GM12878 (cell line): Measurements from ENCODE around the gene DKKL1.

Experiments used
- EZH2 ChIP-seq: IDR thresholded peaks from 2 replicates; pipeline ENCODE4 v1.6.1; 2012; ENCODE audit warnings: low read depth, mild to moderate bottlenecking, control low read depth, inconsistent platforms, low read length, borderline replicate concordance; ENCODE audit not compliant: control insufficient read depth
- GABPA ChIP-seq: IDR thresholded peaks from 2 replicates; pipeline ENCODE4 v1.6.1; 2014; ENCODE audit warnings: antibody characterized with exemption, low read depth, mild to moderate bottlenecking, inconsistent platforms
- IKZF2 ChIP-seq, 2 experiments: fragments of 450-650 bp; IDR thresholded peaks; 2 replicates each; pipeline ENCODE4 v1.6.1; 2017; ENCODE audit warnings: mild to moderate bottlenecking in 2 of 2, moderate library complexity in 2 of 2
- JUNB ChIP-seq: IDR thresholded peaks from 2 replicates; pipeline ENCODE4 v1.6.1; 2016; ENCODE audit warnings: antibody characterized with exemption, mild to moderate bottlenecking
- POLR2A ChIP-seq: IDR thresholded peaks from 2 replicates; pipeline ENCODE4 v1.6.1; 2011; ENCODE audit warnings: low read depth, mild to moderate bottlenecking, low read length
- POLR2AphosphoS5 ChIP-seq: IDR thresholded peaks from 2 replicates; pipeline ENCODE4 v1.6.1; 2011; ENCODE audit warnings: mild to moderate bottlenecking, low read length, inconsistent platforms
- YY1 ChIP-seq: IDR thresholded peaks from 2 replicates; pipeline ENCODE4 v1.6.1; 2011; ENCODE audit warnings: low read depth, mild to moderate bottlenecking, low read length
- ZNF274 ChIP-seq: IDR thresholded peaks from one replicate; pipeline ENCODE4 v1.8.0; 2011; ENCODE audit not compliant: insufficient read length, insufficient read depth
- TF ChIP-seq, protein P1 (sequence below): fragments of 450-650 bp; IDR thresholded peaks from 2 replicates; pipeline ENCODE4 v1.6.1; 2018; ENCODE audit warnings: borderline replicate concordance, mild to moderate bottlenecking; ENCODE audit not compliant: partially characterized antibody
- TF ChIP-seq, protein P2 (sequence below), 3 experiments: IDR thresholded peaks in 2 of 3; conservative IDR thresholded peaks in 1 of 3; 2 replicates each; pipeline ENCODE4 v1.5.1; 2011; ENCODE audit warnings: low read depth in 3 of 3, low read length in 3 of 3, mild to moderate bottlenecking in 3 of 3, control low read depth in 2 of 3, moderate library complexity in 2 of 3, inconsistent platforms in 1 of 3, mixed read lengths in 1 of 3; ENCODE audit not compliant: control insufficient read depth in 2 of 3, insufficient read depth in 1 of 3; ENCODE audit errors: extremely low read depth in 1 of 3
- TF ChIP-seq, protein P3 (sequence below): IDR thresholded peaks from 2 replicates; pipeline ENCODE4 v1.6.1; 2012; ENCODE audit warnings: mild to moderate bottlenecking, low read depth, low read length

DNA sequence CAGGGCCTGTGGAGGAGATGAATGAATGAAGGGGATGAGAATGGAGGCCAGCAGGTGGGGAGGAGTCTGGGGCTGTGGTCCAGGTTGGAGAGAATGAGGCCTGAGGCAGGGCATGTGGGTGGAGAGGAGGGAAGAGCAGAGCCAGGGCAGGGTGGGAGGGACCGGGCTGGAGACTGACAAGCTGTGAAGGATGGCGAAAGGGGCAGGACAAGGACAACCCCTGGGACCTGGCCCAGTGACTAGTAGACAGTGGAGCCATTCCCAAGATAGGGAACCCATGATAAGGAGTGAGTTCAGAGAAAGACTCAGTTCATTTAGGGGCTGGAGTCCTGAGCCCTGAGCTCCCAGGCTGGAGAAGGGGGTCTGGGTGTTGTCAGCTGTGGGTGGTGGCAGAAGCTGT is 56.5 kb downstream of the DKKL1 start:
- TF ChIP-seq, protein P1, sequence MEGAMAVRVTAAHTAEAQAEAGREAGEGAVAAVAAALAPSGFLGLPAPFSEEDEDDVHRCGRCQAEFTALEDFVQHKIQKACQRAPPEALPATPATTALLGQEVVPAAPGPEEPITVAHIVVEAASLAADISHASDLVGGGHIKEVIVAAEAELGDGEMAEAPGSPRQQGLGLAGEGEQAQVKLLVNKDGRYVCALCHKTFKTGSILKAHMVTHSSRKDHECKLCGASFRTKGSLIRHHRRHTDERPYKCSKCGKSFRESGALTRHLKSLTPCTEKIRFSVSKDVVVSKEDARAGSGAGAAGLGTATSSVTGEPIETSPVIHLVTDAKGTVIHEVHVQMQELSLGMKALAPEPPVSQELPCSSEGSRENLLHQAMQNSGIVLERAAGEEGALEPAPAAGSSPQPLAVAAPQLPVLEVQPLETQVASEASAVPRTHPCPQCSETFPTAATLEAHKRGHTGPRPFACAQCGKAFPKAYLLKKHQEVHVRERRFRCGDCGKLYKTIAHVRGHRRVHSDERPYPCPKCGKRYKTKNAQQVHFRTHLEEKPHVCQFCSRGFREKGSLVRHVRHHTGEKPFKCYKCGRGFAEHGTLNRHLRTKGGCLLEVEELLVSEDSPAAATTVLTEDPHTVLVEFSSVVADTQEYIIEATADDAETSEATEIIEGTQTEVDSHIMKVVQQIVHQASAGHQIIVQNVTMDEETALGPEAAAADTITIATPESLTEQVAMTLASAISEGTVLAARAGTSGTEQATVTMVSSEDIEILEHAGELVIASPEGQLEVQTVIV, result no peak
- TF ChIP-seq, protein P2, sequence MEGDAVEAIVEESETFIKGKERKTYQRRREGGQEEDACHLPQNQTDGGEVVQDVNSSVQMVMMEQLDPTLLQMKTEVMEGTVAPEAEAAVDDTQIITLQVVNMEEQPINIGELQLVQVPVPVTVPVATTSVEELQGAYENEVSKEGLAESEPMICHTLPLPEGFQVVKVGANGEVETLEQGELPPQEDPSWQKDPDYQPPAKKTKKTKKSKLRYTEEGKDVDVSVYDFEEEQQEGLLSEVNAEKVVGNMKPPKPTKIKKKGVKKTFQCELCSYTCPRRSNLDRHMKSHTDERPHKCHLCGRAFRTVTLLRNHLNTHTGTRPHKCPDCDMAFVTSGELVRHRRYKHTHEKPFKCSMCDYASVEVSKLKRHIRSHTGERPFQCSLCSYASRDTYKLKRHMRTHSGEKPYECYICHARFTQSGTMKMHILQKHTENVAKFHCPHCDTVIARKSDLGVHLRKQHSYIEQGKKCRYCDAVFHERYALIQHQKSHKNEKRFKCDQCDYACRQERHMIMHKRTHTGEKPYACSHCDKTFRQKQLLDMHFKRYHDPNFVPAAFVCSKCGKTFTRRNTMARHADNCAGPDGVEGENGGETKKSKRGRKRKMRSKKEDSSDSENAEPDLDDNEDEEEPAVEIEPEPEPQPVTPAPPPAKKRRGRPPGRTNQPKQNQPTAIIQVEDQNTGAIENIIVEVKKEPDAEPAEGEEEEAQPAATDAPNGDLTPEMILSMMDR (IDR thresholded peaks at IDR 0.05 in 2 of 3, conservative IDR thresholded peaks at IDR 0.05 in 1 of 3; ENCODE audit: control insufficient read depth in 2 of 3, extremely low read depth in 1 of 3, insufficient read depth in 1 of 3, low read depth in 3 of 3, low read length in 3 of 3), result no peak
- TF ChIP-seq IKZF2 (IDR thresholded peaks at IDR 0.05), result no peak
- no peak for TF ChIP-seq EZH2
- no peak for TF ChIP-seq YY1
- TF ChIP-seq GABPA, result no peak
- no peak for TF ChIP-seq POLR2AphosphoS5
- TF ChIP-seq JUNB, result no peak
- TF ChIP-seq, protein P3, sequence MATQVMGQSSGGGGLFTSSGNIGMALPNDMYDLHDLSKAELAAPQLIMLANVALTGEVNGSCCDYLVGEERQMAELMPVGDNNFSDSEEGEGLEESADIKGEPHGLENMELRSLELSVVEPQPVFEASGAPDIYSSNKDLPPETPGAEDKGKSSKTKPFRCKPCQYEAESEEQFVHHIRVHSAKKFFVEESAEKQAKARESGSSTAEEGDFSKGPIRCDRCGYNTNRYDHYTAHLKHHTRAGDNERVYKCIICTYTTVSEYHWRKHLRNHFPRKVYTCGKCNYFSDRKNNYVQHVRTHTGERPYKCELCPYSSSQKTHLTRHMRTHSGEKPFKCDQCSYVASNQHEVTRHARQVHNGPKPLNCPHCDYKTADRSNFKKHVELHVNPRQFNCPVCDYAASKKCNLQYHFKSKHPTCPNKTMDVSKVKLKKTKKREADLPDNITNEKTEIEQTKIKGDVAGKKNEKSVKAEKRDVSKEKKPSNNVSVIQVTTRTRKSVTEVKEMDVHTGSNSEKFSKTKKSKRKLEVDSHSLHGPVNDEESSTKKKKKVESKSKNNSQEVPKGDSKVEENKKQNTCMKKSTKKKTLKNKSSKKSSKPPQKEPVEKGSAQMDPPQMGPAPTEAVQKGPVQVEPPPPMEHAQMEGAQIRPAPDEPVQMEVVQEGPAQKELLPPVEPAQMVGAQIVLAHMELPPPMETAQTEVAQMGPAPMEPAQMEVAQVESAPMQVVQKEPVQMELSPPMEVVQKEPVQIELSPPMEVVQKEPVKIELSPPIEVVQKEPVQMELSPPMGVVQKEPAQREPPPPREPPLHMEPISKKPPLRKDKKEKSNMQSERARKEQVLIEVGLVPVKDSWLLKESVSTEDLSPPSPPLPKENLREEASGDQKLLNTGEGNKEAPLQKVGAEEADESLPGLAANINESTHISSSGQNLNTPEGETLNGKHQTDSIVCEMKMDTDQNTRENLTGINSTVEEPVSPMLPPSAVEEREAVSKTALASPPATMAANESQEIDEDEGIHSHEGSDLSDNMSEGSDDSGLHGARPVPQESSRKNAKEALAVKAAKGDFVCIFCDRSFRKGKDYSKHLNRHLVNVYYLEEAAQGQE, result no peak
- TF ChIP-seq POLR2A, result no peak
- no peak for TF ChIP-seq ZNF274
